HFF-Myc (cell line): ENCODE data around the gene DCX.

ENCODE experiments used
- DNase-seq: peaks from one replicate; pipeline ENCODE4 v3.0.0-alpha.2; 2011; ENCODE audit warnings: low read depth; ENCODE audit errors: extremely low read depth
- H3K4me3 ChIP-seq: replicated peaks from 2 replicates; pipeline ENCODE4 v1.5.1; 2011; ENCODE audit warnings: low read depth, mild to moderate bottlenecking, control low read depth, low read length
- TF ChIP-seq, protein P1 (sequence below): IDR thresholded peaks from 2 replicates; pipeline ENCODE4 v1.5.1; 2012; ENCODE audit warnings: mild to moderate bottlenecking, low read depth, low read length, control low read depth; ENCODE audit errors: missing control alignments

DCX gene

DNA sequence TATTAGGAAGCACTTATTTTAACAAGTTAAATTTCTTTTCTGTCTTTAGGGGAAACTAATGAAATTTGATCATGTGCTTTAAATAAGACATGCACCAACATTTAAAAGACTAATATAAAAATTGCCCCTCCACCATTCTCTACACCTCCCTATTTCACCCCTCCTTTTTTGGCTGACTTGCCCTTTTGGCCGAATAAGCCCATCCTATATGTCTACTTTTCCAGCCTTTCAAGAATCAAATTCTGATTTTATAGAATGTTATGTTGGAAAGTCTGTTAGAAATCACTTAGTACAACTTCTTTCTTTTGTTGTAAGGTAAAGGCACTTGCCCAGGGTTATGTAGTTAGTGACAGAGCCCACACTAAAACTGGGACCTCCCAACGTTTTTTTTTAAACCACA, 143.5 kb downstream of the DCX start:
- TF ChIP-seq, protein P1, sequence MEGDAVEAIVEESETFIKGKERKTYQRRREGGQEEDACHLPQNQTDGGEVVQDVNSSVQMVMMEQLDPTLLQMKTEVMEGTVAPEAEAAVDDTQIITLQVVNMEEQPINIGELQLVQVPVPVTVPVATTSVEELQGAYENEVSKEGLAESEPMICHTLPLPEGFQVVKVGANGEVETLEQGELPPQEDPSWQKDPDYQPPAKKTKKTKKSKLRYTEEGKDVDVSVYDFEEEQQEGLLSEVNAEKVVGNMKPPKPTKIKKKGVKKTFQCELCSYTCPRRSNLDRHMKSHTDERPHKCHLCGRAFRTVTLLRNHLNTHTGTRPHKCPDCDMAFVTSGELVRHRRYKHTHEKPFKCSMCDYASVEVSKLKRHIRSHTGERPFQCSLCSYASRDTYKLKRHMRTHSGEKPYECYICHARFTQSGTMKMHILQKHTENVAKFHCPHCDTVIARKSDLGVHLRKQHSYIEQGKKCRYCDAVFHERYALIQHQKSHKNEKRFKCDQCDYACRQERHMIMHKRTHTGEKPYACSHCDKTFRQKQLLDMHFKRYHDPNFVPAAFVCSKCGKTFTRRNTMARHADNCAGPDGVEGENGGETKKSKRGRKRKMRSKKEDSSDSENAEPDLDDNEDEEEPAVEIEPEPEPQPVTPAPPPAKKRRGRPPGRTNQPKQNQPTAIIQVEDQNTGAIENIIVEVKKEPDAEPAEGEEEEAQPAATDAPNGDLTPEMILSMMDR = no peak
- DNase-seq = no peak
- no peak overlapping the region for H3K4me3 ChIP-seq

DNA sequence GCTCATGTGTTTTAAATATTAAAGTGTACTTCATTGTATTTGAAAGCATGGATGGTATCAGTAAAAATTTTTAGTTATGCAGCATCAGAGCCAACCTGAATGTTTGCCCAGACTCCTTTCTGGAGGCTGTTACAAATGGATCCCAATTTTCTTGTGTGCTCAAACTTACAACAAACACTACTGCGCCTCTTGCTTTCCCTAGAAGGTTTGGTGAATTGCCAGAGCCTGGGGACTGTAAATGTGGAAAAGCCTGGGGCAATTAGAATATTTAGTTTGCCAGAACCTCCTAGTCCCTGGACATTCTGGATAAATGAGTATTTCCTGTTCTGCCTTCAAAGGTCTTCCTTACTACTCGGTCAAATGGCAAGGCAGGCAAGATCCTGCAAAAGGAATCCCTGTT, 146.5 kb downstream of the DCX start:
- no peak overlapping the region for H3K4me3 ChIP-seq
- DNase-seq = no peak
- TF ChIP-seq, protein P1 = no peak

DNA sequence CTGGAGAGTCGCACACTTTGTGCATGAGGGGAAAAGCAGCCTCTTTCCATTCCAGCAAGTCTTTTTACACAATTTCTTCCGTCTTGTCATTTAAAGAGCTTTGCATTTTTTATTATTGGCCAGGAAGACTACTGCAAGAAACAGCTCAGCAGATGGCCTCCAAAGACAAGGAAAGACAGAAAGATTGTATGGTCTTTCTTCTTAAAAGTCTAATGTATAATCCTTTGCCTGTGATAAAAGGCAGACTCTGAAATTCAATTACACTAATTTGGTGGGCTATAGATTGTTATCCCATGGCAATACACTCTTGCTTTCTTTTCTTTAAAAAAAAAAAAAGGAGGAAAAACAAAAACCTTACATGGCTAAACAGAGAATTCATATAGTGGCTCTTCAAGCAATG, 147.6 kb downstream of the DCX start:
- DNase-seq = no peak
- no peak overlapping the region for H3K4me3 ChIP-seq
- TF ChIP-seq, protein P1 = no peak

DNA sequence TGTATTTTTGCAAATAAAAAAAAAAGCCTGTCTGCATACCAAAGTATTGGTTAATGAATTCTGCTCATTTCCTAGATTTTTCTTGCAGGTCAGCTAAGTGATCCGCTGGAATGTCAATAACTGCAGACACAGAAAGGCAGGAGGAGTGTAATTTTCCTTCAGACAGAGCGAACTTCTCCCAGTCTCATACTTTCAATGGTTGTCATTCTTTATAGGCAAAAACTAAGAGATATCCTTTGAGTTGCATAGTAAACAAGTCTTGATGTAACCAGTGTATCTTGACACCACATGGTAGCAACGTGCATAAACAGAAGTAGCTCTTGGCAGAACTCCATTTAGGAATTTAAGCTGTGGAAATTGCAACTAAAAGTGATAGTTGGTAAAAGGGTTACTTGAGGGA, 149.9 kb downstream of the DCX start:
- no peak for DNase-seq
- no peak overlapping the region for H3K4me3 ChIP-seq
- TF ChIP-seq, protein P1 = no peak

DNA sequence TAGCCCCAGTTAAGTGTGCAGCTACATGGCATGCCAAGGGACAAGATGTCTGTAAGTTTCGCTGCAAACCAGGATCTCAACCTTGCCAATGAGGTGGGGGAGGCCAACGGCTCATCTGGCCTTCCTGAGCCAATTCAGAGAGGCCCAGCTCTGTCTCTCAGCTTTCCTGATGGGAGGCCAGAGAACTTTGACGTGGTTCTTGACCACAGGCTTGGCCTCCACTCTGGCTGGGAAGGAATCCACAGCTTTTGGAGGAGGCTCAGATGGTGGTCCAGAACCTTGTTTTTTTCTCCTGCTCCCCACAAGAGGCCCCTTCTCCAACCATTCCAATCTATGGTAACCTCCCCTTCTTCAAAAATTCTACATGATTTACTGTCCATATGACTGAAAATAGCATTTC, 151.5 kb downstream of the DCX start:
- TF ChIP-seq, protein P1 = no peak
- H3K4me3 ChIP-seq = no peak overlapping the region
- no peak for DNase-seq

DNA sequence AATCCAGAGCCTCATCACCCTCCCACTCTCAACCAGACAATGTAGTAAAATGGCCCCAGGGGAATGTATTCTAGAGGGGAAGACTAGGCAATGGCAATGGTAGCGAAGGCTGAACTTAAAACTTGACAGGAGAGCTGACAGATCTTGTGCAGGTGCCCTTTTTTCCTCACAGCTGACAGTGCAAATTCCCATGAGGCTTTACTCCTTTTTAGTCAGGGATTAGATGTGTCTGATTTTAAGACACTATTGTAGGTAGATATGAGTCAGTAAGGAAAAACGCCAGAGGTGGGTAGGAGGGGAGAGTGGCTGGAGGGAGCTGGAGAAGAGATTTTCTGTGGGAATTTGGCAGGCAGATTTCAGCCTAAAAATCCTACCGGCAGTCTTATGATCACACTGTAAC, 152.4 kb downstream of the DCX start:
- H3K4me3 ChIP-seq = no peak overlapping the region
- TF ChIP-seq, protein P1 = no peak
- DNase-seq = no peak

DNA sequence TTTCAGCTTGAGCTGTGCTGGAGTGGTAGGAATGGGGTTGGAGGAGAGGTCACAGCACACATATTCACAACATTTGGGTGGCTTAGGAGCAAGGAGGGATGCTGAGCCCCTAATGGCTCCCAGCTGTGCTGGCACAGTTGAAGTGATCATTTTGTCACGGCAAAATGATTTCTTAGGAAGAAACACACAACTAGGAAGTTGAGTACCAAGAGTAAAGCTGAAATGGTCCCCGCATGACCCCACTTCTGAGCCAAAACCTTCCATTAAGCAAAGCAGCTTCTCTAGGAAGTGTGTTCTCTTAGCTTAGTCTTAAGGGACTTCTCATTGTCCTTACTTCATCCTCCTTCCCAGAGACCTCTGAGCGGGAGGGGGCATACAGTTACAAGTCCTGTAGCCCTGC, 154.3 kb downstream of the DCX start:
- no peak for DNase-seq
- no peak overlapping the region for H3K4me3 ChIP-seq
- TF ChIP-seq, protein P1 = no peak
